GM18499 (cell line): ENCODE measurements around the gene RNU1-1.
"Not testable (repeated sequence)": the region's sequence is repeated elsewhere in the genome, so short reads cannot be mapped to it uniquely, and the experiment has no call there.

Experiments used
- ATAC-seq: cut with Tn5 transposase; IDR thresholded peaks from one replicate; pipeline ENCODE4 v1.9.1; 2021; ENCODE audit warnings: moderate number of reproducible peaks; ENCODE audit not compliant: insufficient read depth, unreplicated experiment

The RNU1-1 gene

DNA sequence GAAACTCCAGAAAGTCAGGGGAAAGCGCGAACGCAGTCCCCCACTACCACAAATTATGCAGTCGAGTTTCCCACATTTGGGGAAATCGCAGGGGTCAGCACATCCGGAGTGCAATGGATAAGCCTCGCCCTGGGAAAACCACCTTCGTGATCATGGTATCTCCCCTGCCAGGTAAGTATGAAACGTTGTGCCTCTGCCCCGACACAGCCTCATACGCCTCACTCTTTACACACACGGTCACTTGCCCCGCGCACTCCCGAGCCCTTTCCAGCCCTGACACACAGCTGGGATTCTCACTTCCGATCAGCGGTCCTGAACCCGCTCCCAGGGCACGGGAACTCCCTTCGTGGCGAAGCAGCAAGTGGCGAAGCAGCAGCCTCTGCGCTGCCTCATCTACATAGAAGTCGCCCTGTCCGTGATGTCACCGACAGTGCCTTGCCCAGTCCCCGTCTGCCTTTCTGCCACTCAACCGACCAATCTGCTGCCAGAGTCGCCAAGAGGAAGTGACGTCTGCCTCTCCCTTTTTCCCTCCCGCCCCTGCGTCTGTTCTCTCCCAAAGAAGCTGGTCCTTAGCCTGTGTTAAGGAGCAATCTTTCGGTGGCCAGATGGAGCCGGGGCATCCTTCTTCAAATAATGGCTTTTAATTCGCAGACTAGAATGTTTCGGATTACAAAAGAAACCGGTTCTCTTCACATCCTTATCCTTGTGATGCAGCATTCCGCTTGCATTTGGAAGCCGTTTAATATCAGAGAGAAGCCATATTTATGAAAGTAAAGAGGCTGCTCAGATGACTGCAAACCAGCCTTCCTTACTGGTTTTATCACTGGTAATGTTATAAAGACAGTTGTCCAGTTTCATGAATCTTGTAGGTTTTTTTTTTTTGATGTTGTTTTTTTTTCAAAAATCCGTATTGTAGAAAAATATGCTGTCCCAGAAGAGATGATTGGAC is at the start of gene RNU1-1:
TSS of gene RNU1-1 (minus strand) at position 179 of the 949 bp plus-strand sequence.
- ATAC-seq = not testable (repeated sequence)

DNA sequence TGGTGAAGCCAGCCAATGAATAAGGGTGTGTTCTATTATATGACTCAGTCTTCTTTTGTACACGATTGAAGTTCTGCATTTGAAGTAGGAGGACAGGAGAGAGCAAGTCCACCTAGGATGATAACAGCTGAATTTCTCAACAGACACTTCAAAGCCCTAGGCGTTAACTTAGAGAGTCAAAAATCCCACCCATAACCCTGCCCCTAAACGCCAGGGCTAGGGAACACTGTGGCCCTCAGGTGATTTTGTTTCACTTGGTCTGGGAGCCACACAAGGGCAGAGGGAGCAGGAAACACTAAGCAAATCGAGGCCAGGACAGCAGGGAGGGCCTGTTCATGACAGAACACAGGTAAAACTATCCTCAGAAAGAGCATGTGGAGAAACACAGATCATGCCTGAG is 47.0 kb upstream of the RNU1-1 start:
- not testable (repeated sequence) for ATAC-seq

GRCh38 chr1:16560498-16560897 is 46.4 kb upstream of the RNU1-1 start:
- ATAC-seq = not testable (repeated sequence)

DNA sequence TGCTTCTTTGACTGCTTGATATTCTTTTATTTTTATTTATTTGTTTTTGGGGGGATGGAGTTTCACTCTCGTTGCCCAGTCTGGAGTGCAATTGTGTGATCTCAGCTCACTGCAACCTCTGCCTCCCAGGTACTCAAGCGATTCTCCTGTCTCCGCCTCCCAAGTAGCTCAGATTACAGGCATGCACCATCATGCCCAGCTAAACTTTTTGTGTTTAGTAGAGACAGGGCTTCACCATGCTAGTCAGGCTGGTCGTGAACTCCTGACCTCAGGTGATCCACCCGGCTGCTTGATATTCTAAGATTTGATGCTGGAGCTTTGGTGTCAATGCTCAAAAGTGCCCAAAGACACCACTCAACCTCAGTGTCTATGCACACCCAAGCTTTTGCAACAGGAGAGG is 45.6 kb upstream of the RNU1-1 start:
- ATAC-seq = not testable (repeated sequence)

GRCh38 chr1:16557034-16557433 is 42.9 kb upstream of the RNU1-1 start:
- not testable (repeated sequence) for ATAC-seq

GRCh38 chr1:16553244-16553643 is 39.2 kb upstream of the RNU1-1 start:
- not testable (repeated sequence) for ATAC-seq

- ATAC-seq = not testable (repeated sequence)
Observed at GRCh38 chr1:16550212-16550918, 36.3 kb upstream of the RNU1-1 start.

DNA sequence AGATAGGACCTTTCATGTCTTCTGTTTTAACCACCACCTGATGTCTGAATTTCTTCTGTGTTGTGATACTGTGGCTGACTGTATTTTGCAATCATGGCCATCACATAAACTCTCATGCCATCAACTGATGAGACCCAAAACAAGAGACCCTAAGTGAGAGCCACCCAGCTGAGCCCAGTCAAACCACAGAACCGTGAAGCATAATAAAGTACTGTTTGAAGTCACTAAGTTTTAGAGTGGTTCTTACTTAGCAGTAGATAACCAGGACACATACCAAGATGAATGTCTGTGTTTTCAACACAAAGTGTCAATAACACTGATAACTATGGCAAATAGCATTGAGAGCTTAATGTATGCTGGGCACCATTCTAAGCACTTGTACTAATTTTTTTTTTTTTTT is 35.5 kb upstream of the RNU1-1 start:
- not testable (repeated sequence) for ATAC-seq

DNA sequence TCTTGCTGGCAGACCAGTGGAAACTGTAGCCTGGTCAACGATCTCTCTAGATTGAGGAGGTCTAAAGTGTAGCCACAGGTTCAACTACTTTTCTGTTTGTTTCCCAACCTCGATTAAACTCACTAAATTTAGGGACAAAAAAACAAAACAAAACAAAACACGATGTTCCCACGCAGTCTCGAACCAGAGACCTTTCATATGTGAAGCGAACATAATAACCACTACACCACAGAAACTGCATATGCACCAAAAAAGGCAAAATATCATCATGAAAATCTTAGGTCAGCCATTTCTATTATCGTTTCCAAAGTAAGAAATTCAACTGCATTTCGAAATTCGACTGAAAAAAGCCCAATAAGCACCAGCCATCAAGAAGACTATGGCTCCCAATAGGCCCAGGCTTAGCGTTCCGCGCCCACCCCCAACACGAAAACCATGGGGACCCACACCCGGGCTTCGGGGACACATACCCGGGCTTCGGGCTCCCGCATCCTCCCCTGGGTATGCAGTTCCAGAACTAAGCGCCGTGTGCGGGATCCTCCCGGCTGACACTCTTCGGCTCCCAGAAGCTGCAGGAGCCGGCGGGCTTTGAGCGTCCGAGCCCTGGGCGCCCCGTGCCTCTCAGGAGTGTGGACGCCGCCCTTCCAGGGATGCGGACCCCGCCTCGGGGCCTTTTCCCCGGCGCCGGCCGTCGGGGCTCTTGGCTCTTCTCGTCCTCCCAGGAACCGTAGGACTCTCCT is 33.6 kb upstream of the RNU1-1 start:
- ATAC-seq = not testable (repeated sequence)

DNA sequence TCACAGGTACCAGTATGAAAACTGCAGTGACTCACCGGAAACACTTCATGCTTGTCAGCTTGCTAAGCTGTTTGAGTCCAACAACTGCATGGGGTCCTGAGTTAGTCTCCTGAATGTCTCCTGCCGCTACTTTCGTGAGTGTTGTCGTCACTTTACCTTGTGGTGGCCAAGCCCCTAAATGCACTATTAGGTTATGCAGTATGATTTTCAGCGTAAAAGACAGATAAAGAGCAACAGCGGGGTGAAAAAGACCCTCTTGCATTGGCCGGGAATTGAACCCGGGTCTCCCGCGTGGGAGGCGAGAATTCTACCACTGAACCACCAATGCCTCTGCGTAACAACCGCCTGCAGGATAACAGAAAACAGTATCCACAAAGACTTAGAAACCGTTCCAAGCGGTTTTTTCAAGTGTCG is 31.6 kb upstream of the RNU1-1 start:
- not testable (repeated sequence) for ATAC-seq

GRCh38 chr1:16540421-16540893 is 26.4 kb upstream of the RNU1-1 start:
- ATAC-seq = not testable (repeated sequence)

GRCh38 chr1:16537528-16537927 is 23.4 kb upstream of the RNU1-1 start:
- ATAC-seq = not testable (repeated sequence)

DNA sequence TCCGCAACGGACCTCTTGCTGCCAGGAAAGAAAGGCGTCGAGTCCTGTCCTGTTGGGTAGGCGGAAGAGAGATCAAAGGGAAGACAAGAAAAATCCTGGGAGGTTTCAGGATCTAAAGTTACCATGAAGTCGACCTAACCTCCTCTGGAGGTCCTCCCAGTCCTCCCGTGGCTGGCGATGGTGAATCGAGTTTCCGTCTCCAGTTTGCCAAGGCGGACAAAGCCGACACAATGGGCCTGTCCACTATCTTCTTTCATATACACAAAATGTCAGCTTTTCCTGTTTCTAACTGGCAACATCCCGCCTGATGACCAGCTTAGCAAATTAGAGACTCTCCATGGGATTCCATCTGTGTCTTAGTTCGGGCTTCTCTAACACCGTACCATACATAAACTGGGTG is 22.7 kb upstream of the RNU1-1 start:
- not testable (repeated sequence) for ATAC-seq

- not testable (repeated sequence) for ATAC-seq
Observed at GRCh38 chr1:16535898-16536297, 21.8 kb upstream of the RNU1-1 start.

DNA sequence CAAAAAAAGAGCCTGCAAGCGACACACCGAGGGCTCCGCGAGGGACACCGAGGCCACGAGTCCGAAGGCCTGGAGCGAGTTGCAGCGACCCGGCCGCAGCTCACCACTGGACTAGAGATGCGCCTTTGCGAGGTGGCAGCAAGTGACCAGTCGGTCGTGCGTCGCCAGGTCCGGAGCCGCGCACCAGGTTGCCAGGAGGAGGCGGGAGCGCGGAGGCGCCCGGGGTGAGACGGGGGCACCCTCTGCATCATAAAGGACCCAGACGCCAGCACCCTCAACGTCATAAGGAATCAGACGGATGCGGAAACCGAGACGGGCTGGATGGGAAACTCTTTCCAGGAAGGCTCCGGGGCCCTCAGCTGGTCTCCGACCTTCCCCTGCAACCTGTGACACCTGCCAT is 21.4 kb upstream of the RNU1-1 start:
- ATAC-seq = not testable (repeated sequence)

GRCh38 chr1:16534829-16535456 is 20.9 kb upstream of the RNU1-1 start:
- not testable (repeated sequence) for ATAC-seq

DNA sequence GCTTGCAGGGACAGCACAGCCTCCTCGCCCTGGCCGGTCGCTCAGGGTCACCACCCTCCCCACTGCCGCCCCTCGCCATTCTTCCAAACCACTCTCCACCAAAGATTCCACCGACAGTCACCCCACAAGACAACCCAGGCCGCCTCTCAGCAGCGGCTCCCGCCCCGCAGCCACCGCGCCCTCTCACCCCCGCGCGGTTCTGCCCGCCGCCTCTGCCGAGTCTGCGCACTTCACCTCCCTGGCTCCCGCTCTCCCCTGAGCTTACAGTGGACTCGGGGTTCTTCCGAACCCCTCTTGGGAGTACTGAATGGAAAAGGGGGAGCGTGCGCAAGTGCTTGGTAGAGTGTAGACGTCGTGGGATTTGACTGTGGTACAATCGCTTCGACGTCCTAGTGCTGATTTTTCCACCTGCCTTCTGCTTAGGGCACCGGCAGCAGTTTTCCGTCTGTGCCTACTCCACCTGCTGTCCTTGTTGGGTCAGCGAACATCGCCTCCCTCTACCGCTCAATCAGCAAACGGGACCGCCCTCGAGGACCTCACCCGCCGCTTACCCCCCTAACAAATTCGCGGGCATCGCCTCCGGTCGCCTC is 20.2 kb upstream of the RNU1-1 start:
- not testable (repeated sequence) for ATAC-seq

- ATAC-seq = not testable (repeated sequence)
Observed at GRCh38 chr1:16532235-16532991, 18.3 kb upstream of the RNU1-1 start.

DNA sequence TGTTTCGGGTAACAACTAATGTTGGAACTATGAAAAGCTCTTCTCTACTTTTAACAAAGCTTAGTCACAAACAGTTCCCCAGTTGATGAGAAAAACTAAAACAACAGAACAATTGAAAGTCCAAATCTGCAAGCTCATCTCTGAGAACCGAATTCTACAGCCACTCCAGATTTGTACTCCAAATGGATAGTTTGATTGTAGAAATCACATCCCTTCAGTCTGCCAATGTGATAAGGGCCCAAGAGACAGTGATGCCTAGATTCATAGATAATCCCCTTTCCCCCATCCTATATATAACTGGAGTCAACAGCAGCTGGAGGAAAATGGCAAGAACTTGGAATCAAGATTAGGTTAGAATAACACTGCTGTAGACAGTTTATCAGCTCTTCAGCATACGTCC is 14.3 kb upstream of the RNU1-1 start:
- ATAC-seq = not testable (repeated sequence)
